DND-41 (cell line): ENCODE data around the gene SCNN1B.

Experiments
- ATAC-seq: fragments of 200-7000 bp; cut with Tn5 transposase; 3 replicates; pipeline ENCODE4 v1.9.1; 2021; ENCODE audit warnings: low read depth; ENCODE audit not compliant: insufficient read depth
- DNase-seq: peaks from one replicate; pipeline ENCODE4 v3.0.0-alpha.2; 2020
- H2AFZ ChIP-seq: 2 replicates; pipeline ENCODE4 v1.6.0; 2012; ENCODE audit warnings: low read depth, low read length
- H3K27ac ChIP-seq: 2 replicates; pipeline ENCODE4 v1.5.1; 2012; ENCODE audit warnings: low read length, inconsistent platforms
- H3K27me3 ChIP-seq: fragments of 200-600 bp; sonication (generic); 2 replicates; pipeline ENCODE4 v1.6.0; 2012; ENCODE audit warnings: low read length, mild to moderate bottlenecking, inconsistent platforms; ENCODE audit not compliant: insufficient read depth, poor library complexity
- H3K36me3 ChIP-seq: 2 replicates; pipeline ENCODE4 v1.5.1; 2012; ENCODE audit warnings: low read length, inconsistent platforms; ENCODE audit not compliant: insufficient read depth
- H3K4me1 ChIP-seq: 2 replicates; pipeline ENCODE4 v1.5.1; 2012; ENCODE audit warnings: mild to moderate bottlenecking, low read length; ENCODE audit not compliant: insufficient read depth
- H3K4me2 ChIP-seq: 2 replicates; pipeline ENCODE4 v1.6.0; 2012; ENCODE audit warnings: mild to moderate bottlenecking, moderate library complexity, low read length, inconsistent platforms; ENCODE audit not compliant: insufficient read depth
- H3K4me3 ChIP-seq, 2 experiments: fragments of 200-600 bp in 1 of 2; shearing (Covaris generic) in 1 of 2; 2 replicates each; pipeline ENCODE4 v1.5.1; 2012 to 2016; ENCODE audit warnings: inconsistent platforms in 2 of 2, low read length in 2 of 2, mild to moderate bottlenecking in 2 of 2, low read depth in 1 of 2, moderate library complexity in 1 of 2
- H3K79me2 ChIP-seq: 2 replicates; pipeline ENCODE4 v1.6.0; 2012; ENCODE audit warnings: low read length, inconsistent platforms; ENCODE audit not compliant: insufficient read depth
- H3K9ac ChIP-seq: 2 replicates; pipeline ENCODE4 v1.6.0; 2012; ENCODE audit warnings: low read depth, mild to moderate bottlenecking, inconsistent platforms, low read length, moderate library complexity
- H3K9me3 ChIP-seq: 2 replicates; pipeline ENCODE4 v1.5.1; 2012; ENCODE audit warnings: low read length, moderate library complexity, mild to moderate bottlenecking, inconsistent platforms; ENCODE audit not compliant: insufficient read depth, severe bottlenecking
- H4K20me1 ChIP-seq: 2 replicates; pipeline ENCODE4 v1.6.0; 2012; ENCODE audit warnings: low read length; ENCODE audit not compliant: insufficient read depth
- EZH2 ChIP-seq: IDR thresholded peaks from 3 replicates; pipeline ENCODE4 v1.6.1; 2012; ENCODE audit warnings: borderline replicate concordance, low read depth, mild to moderate bottlenecking, moderate library complexity, low read length, inconsistent platforms; ENCODE audit not compliant: severe bottlenecking
- TF ChIP-seq, protein P1 (sequence below): IDR thresholded peaks from 2 replicates; pipeline ENCODE4 v1.5.1; 2012; ENCODE audit warnings: borderline replicate concordance, low read length, moderate library complexity, mild to moderate bottlenecking; ENCODE audit not compliant: poor library complexity, severe bottlenecking; ENCODE audit errors: extremely low read depth

SCNN1B gene

DNA sequence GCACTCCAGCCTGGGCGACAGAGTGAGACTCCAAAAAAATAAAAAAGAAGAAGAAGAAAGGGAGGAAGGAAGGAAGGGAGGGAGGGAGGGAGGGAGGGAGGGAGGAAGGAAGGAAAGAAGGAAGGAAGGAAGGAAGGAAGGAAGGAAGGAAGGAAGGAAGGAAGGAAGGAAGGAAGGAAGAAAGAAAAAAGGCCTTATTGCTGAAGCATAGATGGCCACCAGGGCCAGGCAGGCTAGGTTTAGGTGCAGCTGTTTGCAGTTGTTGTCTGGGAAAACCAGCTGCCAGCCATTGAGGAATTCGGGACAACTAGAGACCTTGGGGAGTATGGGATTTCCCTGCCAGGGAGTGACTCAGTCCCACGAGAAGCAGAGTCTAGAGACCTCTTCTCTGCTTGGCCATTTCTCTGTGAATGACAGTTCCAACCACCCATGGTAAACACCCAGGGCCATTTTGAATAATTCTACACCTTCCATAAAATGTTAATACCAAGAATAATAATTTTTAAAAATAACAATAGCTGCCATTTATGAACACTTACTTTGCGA lies 31.0 kb downstream of the SCNN1B start:
- Histone ChIP-seq H3K27ac (no peak overlapping the region), H3K9me3 (no peaks in the 10 kb centered on the region), H3K4me3 (no peak overlapping the region), H3K4me2 (no peak overlapping the region), H3K79me2 (no peaks in the 10 kb centered on the region), H3K4me1 (no peaks in the 10 kb centered on the region), H2AFZ (no peak overlapping the region), H3K9ac (no peak overlapping the region), H4K20me1 (no peaks in the 10 kb centered on the region), H3K36me3 (no peaks in the 10 kb centered on the region), H3K27me3 (no peaks in the 10 kb centered on the region)
- ATAC-seq (no peak), DNase-seq (no peak)
- TF ChIP-seq, protein P1, sequence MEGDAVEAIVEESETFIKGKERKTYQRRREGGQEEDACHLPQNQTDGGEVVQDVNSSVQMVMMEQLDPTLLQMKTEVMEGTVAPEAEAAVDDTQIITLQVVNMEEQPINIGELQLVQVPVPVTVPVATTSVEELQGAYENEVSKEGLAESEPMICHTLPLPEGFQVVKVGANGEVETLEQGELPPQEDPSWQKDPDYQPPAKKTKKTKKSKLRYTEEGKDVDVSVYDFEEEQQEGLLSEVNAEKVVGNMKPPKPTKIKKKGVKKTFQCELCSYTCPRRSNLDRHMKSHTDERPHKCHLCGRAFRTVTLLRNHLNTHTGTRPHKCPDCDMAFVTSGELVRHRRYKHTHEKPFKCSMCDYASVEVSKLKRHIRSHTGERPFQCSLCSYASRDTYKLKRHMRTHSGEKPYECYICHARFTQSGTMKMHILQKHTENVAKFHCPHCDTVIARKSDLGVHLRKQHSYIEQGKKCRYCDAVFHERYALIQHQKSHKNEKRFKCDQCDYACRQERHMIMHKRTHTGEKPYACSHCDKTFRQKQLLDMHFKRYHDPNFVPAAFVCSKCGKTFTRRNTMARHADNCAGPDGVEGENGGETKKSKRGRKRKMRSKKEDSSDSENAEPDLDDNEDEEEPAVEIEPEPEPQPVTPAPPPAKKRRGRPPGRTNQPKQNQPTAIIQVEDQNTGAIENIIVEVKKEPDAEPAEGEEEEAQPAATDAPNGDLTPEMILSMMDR: no peak
- no peak for TF ChIP-seq EZH2

DNA sequence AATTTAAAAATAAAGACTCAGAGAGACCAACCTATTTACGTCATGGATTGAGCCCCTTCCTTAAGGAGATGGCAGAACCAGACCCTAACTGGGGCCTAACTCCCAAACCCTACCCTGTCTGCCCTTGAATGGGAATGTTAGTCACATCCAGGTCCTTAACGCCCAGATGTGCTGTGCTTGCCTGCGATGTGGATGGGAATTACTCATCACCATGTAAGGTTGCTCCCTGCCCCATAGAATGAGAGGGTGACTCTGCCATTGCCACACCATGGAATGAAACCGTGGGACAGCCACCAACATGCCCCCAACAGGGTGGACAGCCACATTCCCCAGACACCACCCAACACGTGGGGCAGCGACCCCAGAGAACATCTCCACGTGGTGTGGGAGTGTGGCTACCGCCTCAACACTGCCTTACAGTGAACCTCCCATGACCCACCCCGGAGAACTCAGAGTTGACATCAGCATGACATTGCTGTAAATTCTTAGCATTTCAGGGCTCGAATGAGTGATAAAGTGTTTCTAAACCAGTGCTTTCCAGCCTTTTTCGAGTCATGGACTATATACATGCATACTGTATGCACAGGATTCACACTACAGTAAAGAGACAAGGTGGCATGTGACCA lies 31.8 kb downstream of the SCNN1B start:
- no peaks in the 10 kb centered on the region for H3K27me3 ChIP-seq
- H3K27ac ChIP-seq: no peak overlapping the region
- H3K79me2 ChIP-seq: no peaks in the 10 kb centered on the region
- TF ChIP-seq EZH2: no peak
- TF ChIP-seq, protein P1: no peak
- no peak overlapping the region for H2AFZ ChIP-seq
- H3K4me3 ChIP-seq: no peak overlapping the region
- ATAC-seq (no peak), DNase-seq (no peak)
- H4K20me1 ChIP-seq: no peaks in the 10 kb centered on the region
- no peaks in the 10 kb centered on the region for H3K9me3 ChIP-seq
- H3K4me1 ChIP-seq: no peaks in the 10 kb centered on the region
- no peaks in the 10 kb centered on the region for H3K36me3 ChIP-seq
- no peak overlapping the region for H3K9ac ChIP-seq
- H3K4me2 ChIP-seq: no peak overlapping the region

DNA sequence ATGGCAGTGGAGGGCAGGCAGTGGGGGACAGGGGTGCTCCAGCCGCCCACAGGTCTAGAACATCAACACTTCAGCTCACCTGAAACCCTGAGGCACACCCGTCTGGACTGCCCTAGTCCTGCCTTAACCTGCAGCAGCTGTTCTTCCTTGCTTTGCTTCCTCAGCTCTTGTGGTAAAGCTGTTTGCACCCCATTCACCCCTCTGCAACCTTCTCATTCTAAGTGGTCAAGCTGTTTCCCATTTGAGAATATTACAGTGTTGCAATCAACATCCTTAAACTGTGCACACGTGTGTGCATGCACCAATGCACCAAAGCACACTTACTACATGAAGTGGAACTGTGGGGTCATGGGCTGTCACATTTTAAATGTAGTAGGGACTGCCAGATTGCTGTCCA lies 32.4 kb downstream of the SCNN1B start:
- Histone ChIP-seq H3K79me2 (no peaks in the 10 kb centered on the region), H3K27me3 (no peaks in the 10 kb centered on the region), H4K20me1 (no peaks in the 10 kb centered on the region), H3K4me2 (no peak overlapping the region), H3K4me1 (no peaks in the 10 kb centered on the region), H3K9ac (no peak overlapping the region), H3K36me3 (no peaks in the 10 kb centered on the region), H2AFZ (no peak overlapping the region), H3K4me3 (no peak overlapping the region), H3K9me3 (no peaks in the 10 kb centered on the region), H3K27ac (no peak overlapping the region)
- ATAC-seq (no peak), DNase-seq (no peak)
- no peak for TF ChIP-seq EZH2
- TF ChIP-seq, protein P1: no peak

DNA sequence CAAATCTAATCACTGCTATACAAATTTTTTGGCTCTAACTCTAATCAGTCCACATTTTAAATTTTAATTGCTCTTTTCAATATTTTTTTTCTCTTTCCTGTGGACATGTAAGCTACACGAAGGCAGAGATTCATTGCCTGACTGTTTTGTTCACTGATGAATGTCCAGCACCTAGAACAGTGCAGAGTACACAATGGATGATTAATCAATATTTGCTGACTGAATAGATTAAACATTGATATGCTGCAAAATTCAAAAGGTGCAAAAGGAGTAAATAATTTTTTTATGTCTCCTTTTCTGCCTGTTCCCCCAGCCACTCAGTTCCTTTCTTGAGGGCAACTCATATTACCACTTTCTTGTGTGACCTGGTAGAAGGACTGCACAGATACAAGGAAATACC lies 32.8 kb downstream of the SCNN1B start:
- H2AFZ ChIP-seq: no peak overlapping the region

More for the DNA sequence above, 32.8 kb downstream of the SCNN1B start:
- Histone ChIP-seq H3K4me1 (no peaks in the 10 kb centered on the region), H3K9ac (no peak overlapping the region), H3K27me3 (no peaks in the 10 kb centered on the region), H3K9me3 (no peaks in the 10 kb centered on the region), H4K20me1 (no peaks in the 10 kb centered on the region), H3K36me3 (no peaks in the 10 kb centered on the region), H3K27ac (no peak overlapping the region), H3K79me2 (no peaks in the 10 kb centered on the region), H3K4me2 (no peak overlapping the region), H3K4me3 (no peak overlapping the region)
- TF ChIP-seq, protein P1: no peak
- no peak for TF ChIP-seq EZH2
- no peak for ATAC-seq
- DNase-seq: no peak
